ENCODE measurements around the gene KMT2C. TPM values are rescaled to one million over a fixed set of nuclear protein-coding genes. Genes with fewer than 3 reads are reported as not detected.

Gene KMT2C
- total and polyA plus RNA-seq, 2 of the 13 experiments (the other 11 are each of a cell fraction or from before 2014, with no cell fraction given): 7.1 to 14.4 TPM

DNA sequence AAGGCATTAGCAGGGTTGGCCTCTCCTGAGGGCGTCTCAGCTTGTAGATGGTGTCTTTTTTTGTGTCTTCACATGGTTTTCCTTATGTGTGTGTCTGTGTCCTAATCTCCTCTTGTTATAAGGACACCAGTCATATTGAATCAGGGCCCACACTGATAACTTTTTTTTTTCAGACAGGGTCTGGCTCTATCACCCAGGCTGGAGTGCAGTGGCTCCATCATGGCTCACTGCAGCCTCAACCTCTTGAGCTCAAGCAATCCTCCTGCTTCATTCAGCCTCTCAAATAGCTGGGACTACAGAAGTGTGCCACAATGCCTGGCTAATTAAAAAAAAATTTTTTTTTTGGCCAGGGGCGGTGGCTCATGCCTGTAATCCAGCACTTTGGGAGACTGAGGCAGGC lies 41.3 kb upstream of the KMT2C start:
- Histone ChIP-seq H3K27me3 (ENCODE audit: control insufficient read depth in 1 of 2, insufficient read depth in 2 of 2, low read length in 2 of 2) (no peaks in the 10 kb centered on the region), H3K9ac (ENCODE audit: insufficient read depth, low read depth, low read length) (no peak overlapping the region), H3K9me3 (ENCODE audit: low read length) (no peaks in the 10 kb centered on the region; the same call in 1 of the 2 replicates), H2AFZ (ENCODE audit: low read length) (no peak overlapping the region), H3K4me1 (ENCODE audit: insufficient read depth, low read length) (peaks cover 9% of the 10 kb centered on the region), H4K20me1 (ENCODE audit: insufficient read depth, low read length) (no peaks in the 10 kb centered on the region), H3K4me2 (ENCODE audit: low read depth, low read length) (no peak overlapping the region), H3K27ac (ENCODE audit: extremely low read length, insufficient read depth, low read length) (no peak overlapping the region), H3K4me3 (replicated peaks in 1 of 3; ENCODE audit: insufficient read depth in 1 of 3, low read depth in 2 of 3, low read length in 3 of 3) (no peak overlapping the region), H3K36me3 (replicated peaks in 1 of 2; ENCODE audit: control insufficient read depth in 1 of 2, insufficient read depth in 2 of 2, low read length in 2 of 2) (no peaks in the 10 kb centered on the region), H3K79me2 (ENCODE audit: insufficient read depth, low read length) (no peaks in the 10 kb centered on the region)
- no TSS peak for BruUV-seq (replicated peaks)
- no peak for FAIRE-seq
- ChIA-PET POLR2A (no interaction called here), CTCF (ENCODE audit: low intra/inter-chr PET ratio, low total read pairs) (no interaction called here)
- WGBS (ENCODE audit: low lambda C conversion rate): 70% methylated on average over 2 of the region's 2 CpGs
- TF ChIP-seq ZFP90 (CRISPR knock-in tag; IDR thresholded peaks at IDR 0.05; ENCODE audit: borderline replicate concordance) (no peak), KDM1A (CRISPR knock-in tag; IDR thresholded peaks at IDR 0.05) (no peak), SIX4 (CRISPR knock-in tag; IDR thresholded peaks at IDR 0.05) (no peak), ZNF263 (CRISPR knock-in tag; IDR thresholded peaks at IDR 0.05) (no peak), DR1 (CRISPR knock-in tag; IDR thresholded peaks at IDR 0.05) (no peak), IRF1 (CRISPR knock-in tag; IDR thresholded peaks at IDR 0.05; ENCODE audit: low read depth) (no peak), ZNF138 (CRISPR knock-in tag; IDR thresholded peaks at IDR 0.05; ENCODE audit: low read depth) (no peak), ZNF292 (CRISPR knock-in tag; IDR thresholded peaks at IDR 0.05; ENCODE audit: borderline replicate concordance, low read depth) (no peak), SMAD1 (CRISPR knock-in tag; IDR thresholded peaks at IDR 0.05; ENCODE audit: borderline replicate concordance, low read depth) (no peak), ZNF3 (CRISPR knock-in tag; IDR thresholded peaks at IDR 0.05) (no peak), FOXA3 (CRISPR knock-in tag; IDR thresholded peaks at IDR 0.05) (no peak), ZZZ3 (CRISPR knock-in tag; IDR thresholded peaks at IDR 0.05; ENCODE audit: borderline replicate concordance) (no peak), ZNF550 (CRISPR knock-in tag; IDR thresholded peaks at IDR 0.05; ENCODE audit: borderline replicate concordance) (no peak), HIC2 (CRISPR knock-in tag; IDR thresholded peaks at IDR 0.05; ENCODE audit: low read depth) (no peak), SMAD9 (CRISPR knock-in tag; IDR thresholded peaks at IDR 0.05) (no peak), MED13 (CRISPR knock-in tag; IDR thresholded peaks at IDR 0.05) (no peak)
- TF ChIP-seq, protein P1, sequence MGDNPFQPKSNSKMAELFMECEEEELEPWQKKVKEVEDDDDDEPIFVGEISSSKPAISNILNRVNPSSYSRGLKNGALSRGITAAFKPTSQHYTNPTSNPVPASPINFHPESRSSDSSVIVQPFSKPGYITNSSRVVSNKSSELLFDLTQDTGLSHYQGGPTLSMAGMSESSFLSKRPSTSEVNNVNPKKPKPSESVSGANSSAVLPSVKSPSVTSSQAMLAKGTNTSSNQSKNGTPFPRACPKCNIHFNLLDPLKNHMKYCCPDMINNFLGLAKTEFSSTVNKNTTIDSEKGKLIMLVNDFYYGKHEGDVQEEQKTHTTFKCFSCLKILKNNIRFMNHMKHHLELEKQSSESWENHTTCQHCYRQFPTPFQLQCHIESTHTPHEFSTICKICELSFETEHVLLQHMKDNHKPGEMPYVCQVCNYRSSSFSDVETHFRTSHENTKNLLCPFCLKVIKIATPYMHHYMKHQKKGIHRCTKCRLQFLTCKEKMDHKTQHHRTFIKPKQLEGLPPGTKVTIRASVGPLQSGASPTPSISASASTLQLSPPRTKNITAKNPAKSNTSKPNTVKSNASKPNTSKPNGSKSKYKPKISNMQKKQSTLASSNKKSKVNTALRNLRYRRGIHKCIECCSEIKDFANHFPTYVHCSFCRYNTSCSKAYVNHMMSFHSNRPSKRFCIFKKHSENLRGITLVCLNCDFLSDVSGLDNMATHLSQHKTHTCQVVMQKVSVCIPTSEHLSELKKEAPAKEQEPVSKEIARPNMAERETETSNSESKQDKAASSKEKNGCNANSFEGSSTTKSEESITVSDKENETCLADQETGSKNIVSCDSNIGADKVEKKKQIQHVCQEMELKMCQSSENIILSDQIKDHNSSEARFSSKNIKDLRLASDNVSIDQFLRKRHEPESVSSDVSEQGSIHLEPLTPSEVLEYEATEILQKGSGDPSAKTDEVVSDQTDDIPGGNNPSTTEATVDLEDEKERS (CRISPR knock-in tag; IDR thresholded peaks at IDR 0.05): no peak
- TF ChIP-seq, protein P2, sequence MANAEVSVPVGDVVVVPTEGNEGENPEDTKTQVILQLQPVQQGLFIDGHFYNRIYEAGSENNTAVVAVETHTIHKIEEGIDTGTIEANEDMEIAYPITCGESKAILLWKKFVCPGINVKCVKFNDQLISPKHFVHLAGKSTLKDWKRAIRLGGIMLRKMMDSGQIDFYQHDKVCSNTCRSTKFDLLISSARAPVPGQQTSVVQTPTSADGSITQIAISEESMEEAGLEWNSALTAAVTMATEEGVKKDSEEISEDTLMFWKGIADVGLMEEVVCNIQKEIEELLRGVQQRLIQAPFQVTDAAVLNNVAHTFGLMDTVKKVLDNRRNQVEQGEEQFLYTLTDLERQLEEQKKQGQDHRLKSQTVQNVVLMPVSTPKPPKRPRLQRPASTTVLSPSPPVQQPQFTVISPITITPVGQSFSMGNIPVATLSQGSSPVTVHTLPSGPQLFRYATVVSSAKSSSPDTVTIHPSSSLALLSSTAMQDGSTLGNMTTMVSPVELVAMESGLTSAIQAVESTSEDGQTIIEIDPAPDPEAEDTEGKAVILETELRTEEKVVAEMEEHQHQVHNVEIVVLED (CRISPR knock-in tag; IDR thresholded peaks at IDR 0.05; ENCODE audit: borderline replicate concordance): no peak
- TF ChIP-seq, protein P3, sequence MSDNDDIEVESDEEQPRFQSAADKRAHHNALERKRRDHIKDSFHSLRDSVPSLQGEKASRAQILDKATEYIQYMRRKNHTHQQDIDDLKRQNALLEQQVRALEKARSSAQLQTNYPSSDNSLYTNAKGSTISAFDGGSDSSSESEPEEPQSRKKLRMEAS (IDR thresholded peaks at IDR 0.05): no peak
- in situ Hi-C loops (cut with HindIII; ENCODE audit: extremely low pct_ligation_motif_present, low pct_unique_long_range_greater_than_20kb) (no loop called here), intact Hi-C loops (cut with micrococcal nuclease; ENCODE audit: unreplicated experiment) (no loop called here)
- no peak for ATAC-seq
- DNase-seq (ENCODE audit: low spot score): no peak
